ENCODE data around the gene GLYR1. TPM values are rescaled to one million over a fixed set of nuclear protein-coding genes. Genes with fewer than 3 reads are reported as not detected.
A peak's percentile ranks its signal among the peaks of the same experiment; 100 is the strongest.

Gene GLYR1
- total RNA-seq, 4 donors from 2014 or later = 81.8 to 111 (median 98.8) TPM

DNA sequence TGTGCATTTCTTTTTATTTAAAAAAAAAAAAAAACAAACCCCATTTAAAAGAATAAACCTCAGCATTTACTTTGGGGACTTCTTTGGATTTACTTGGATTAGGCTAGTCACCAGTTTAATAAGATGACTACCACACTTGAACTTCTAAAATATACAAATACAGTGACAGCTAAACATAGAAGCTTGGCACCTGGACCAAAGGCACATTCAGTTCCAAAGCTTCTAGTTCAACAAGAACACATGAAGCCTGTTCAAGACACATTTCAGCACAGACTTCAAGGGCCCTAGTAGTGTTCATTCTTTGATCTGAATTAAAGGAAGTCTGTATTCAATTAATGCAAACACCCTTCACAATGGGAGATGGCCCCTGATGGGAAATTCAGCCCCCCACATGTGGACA lies 33.0 kb downstream of the GLYR1 start:
- H3K4me1 ChIP-seq = peaks cover 21 to 40% (median 28%) of the 10 kb centered on the region in 4 donors
- TF ChIP-seq POLR2AphosphoS5 (IDR thresholded peaks at IDR 0.05) (peak; percentile 60 to 83), EP300 (IDR thresholded peaks at IDR 0.05) (peak; percentile 70), POLR2A (IDR thresholded peaks at IDR 0.05; ENCODE audit: low read depth) (no peak)
- TF ChIP-seq, protein P1, sequence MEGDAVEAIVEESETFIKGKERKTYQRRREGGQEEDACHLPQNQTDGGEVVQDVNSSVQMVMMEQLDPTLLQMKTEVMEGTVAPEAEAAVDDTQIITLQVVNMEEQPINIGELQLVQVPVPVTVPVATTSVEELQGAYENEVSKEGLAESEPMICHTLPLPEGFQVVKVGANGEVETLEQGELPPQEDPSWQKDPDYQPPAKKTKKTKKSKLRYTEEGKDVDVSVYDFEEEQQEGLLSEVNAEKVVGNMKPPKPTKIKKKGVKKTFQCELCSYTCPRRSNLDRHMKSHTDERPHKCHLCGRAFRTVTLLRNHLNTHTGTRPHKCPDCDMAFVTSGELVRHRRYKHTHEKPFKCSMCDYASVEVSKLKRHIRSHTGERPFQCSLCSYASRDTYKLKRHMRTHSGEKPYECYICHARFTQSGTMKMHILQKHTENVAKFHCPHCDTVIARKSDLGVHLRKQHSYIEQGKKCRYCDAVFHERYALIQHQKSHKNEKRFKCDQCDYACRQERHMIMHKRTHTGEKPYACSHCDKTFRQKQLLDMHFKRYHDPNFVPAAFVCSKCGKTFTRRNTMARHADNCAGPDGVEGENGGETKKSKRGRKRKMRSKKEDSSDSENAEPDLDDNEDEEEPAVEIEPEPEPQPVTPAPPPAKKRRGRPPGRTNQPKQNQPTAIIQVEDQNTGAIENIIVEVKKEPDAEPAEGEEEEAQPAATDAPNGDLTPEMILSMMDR (IDR thresholded peaks at IDR 0.05) = no peak
- H3K36me3 ChIP-seq = peaks cover 48 to 97% (median 84%) of the 10 kb centered on the region in 4 donors
- H3K9me3 ChIP-seq = no peaks in the 10 kb centered on the region
- H3K27ac ChIP-seq (replicated peaks in 1 of 4) = peak overlapping the region; percentile 84 to 87 (median 84)
- no peak for DNase-seq (ENCODE audit: extremely low spot score)
- intact Hi-C loops (cut with DNase I) = no loop called here
- H3K27me3 ChIP-seq = no peaks in the 10 kb centered on the region
- H3K4me3 ChIP-seq = peak overlapping the region in 2 of 4 donors; percentile 20

DNA sequence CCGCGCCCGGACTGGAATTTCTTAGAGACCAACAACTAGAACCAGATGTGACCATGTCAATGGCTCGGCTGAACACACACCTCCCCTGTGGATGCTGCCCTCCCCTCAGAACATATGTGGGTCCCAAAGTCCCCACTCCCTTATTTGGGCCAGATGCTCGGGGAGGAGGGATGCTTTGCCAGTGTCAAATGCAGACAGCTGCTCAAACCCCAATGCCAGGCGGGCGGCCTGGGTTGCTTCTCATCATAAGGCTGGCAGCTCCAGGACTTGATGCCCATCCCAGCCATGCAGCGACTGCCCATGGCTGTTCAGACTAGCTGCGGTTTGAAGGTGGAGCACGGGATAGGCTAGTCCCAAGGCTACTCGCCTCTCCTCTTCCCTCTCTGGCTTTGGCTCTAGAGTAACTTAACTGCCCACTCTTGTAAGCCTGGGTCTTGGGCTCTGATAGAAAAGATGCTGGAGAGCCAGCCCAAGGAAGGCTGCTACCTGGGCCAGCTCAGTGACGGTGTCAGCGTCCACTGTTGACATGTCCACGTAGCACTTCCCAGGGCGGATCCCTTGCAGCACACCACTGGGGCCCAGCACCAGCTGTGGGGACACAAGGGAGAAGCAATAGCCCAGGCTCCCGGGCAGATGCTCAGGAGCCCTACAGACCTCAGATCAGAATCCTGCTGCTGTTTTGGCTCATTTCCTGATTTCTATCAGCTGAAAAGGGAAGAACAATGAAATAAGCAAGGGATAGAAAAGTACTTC lies 33.7 kb downstream of the GLYR1 start:
- no peak overlapping the region for H3K4me3 ChIP-seq
- H3K27ac ChIP-seq (replicated peaks in 1 of 4) = peak overlapping the region; percentile 84 to 87 (median 84)
- H3K9me3 ChIP-seq = no peaks in the 10 kb centered on the region
- H3K36me3 ChIP-seq = peaks cover 49 to 97% (median 84%) of the 10 kb centered on the region in 4 donors
- intact Hi-C loops (cut with DNase I) = no loop called here
- no peak for TF ChIP-seq POLR2AphosphoS5 (IDR thresholded peaks at IDR 0.05)
- TF ChIP-seq POLR2A (IDR thresholded peaks at IDR 0.05; ENCODE audit: low read depth) = no peak
- TF ChIP-seq EP300 (IDR thresholded peaks at IDR 0.05) = no peak
- TF ChIP-seq, protein P1 (IDR thresholded peaks at IDR 0.05) = no peak
- no peaks in the 10 kb centered on the region for H3K27me3 ChIP-seq
- DNase-seq (ENCODE audit: extremely low spot score) = no peak
- H3K4me1 ChIP-seq = peaks cover 21 to 40% (median 28%) of the 10 kb centered on the region in 4 donors
- WGBS = 86% methylated on average over 13 of the region's 16 CpGs

- H3K4me1 ChIP-seq = peaks cover 21 to 40% (median 28%) of the 10 kb centered on the region in 4 donors
- H3K9me3 ChIP-seq = no peaks in the 10 kb centered on the region
- H3K27ac ChIP-seq (replicated peaks in 1 of 4) = peak overlapping the region in 3 of 4 donors; percentile 84
- intact Hi-C loops (cut with DNase I) = no loop called here
- WGBS = 98% methylated on average over 7 of the region's 9 CpGs
- no peak for DNase-seq (ENCODE audit: extremely low spot score)
- TF ChIP-seq POLR2AphosphoS5 (IDR thresholded peaks at IDR 0.05) (no peak), POLR2A (IDR thresholded peaks at IDR 0.05; ENCODE audit: low read depth) (no peak), EP300 (IDR thresholded peaks at IDR 0.05) (no peak)
- TF ChIP-seq, protein P1 (IDR thresholded peaks at IDR 0.05) = no peak
- H3K36me3 ChIP-seq = peaks cover 53 to 94% (median 82%) of the 10 kb centered on the region in 4 donors
- H3K4me3 ChIP-seq = no peak overlapping the region
- no peaks in the 10 kb centered on the region for H3K27me3 ChIP-seq
These were observed 35.3 kb downstream of the GLYR1 start for GRCh38 chr16:4811773-4812172.

GRCh38 chr16:4811242-4811641 lies 35.8 kb downstream of the GLYR1 start:
- 91% methylated on average over 3 of the region's 3 CpGs for WGBS
- Histone ChIP-seq H3K36me3 (peaks cover 53 to 93% (median 83%) of the 10 kb centered on the region in 4 donors), H3K4me3 (no peak overlapping the region), H3K27ac (replicated peaks in 1 of 4) (peak overlapping the region in 3 of 4 donors; percentile 18 to 84 (median 84)), H3K4me1 (peaks cover 21 to 40% (median 28%) of the 10 kb centered on the region in 4 donors), H3K9me3 (no peaks in the 10 kb centered on the region), H3K27me3 (no peaks in the 10 kb centered on the region)
- intact Hi-C loops (cut with DNase I) = no loop called here
- DNase-seq (ENCODE audit: extremely low spot score) = no peak
- TF ChIP-seq EP300 (IDR thresholded peaks at IDR 0.05) (no peak), POLR2A (IDR thresholded peaks at IDR 0.05; ENCODE audit: low read depth) (no peak), POLR2AphosphoS5 (IDR thresholded peaks at IDR 0.05) (no peak)
- TF ChIP-seq, protein P1 (IDR thresholded peaks at IDR 0.05) = no peak

Data from esophagus muscularis mucosa (tissue), 4 donors.